Measurements from ENCODE around the gene PTH2R. TPM values are rescaled to one million over a fixed set of nuclear protein-coding genes. Genes with fewer than 3 reads are reported as not detected.

The PTH2R gene
- total and polyA plus RNA-seq, 2 experiments from 2014 or later: 0.18 to 0.38 TPM

DNA sequence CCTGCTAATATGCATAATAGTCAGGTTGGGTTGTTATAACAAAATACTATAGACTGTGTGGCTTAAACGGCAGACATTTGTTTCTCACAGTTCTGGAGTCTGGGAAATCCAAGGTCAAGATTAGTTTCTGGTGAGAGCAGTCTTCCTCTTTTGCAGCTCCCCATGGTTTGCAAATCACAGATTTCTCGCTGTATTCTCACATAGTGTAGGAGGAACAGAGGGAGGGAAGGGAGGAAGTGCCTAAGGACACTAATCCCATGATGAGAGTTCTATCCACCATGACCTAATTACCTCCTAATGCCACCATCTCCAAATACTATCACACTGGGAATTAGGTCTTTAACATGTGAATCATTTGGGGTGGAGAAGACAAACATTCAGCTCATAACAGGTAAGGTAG lies 20.1 kb upstream of the PTH2R start (continued):
- TF ChIP-seq, protein P1, sequence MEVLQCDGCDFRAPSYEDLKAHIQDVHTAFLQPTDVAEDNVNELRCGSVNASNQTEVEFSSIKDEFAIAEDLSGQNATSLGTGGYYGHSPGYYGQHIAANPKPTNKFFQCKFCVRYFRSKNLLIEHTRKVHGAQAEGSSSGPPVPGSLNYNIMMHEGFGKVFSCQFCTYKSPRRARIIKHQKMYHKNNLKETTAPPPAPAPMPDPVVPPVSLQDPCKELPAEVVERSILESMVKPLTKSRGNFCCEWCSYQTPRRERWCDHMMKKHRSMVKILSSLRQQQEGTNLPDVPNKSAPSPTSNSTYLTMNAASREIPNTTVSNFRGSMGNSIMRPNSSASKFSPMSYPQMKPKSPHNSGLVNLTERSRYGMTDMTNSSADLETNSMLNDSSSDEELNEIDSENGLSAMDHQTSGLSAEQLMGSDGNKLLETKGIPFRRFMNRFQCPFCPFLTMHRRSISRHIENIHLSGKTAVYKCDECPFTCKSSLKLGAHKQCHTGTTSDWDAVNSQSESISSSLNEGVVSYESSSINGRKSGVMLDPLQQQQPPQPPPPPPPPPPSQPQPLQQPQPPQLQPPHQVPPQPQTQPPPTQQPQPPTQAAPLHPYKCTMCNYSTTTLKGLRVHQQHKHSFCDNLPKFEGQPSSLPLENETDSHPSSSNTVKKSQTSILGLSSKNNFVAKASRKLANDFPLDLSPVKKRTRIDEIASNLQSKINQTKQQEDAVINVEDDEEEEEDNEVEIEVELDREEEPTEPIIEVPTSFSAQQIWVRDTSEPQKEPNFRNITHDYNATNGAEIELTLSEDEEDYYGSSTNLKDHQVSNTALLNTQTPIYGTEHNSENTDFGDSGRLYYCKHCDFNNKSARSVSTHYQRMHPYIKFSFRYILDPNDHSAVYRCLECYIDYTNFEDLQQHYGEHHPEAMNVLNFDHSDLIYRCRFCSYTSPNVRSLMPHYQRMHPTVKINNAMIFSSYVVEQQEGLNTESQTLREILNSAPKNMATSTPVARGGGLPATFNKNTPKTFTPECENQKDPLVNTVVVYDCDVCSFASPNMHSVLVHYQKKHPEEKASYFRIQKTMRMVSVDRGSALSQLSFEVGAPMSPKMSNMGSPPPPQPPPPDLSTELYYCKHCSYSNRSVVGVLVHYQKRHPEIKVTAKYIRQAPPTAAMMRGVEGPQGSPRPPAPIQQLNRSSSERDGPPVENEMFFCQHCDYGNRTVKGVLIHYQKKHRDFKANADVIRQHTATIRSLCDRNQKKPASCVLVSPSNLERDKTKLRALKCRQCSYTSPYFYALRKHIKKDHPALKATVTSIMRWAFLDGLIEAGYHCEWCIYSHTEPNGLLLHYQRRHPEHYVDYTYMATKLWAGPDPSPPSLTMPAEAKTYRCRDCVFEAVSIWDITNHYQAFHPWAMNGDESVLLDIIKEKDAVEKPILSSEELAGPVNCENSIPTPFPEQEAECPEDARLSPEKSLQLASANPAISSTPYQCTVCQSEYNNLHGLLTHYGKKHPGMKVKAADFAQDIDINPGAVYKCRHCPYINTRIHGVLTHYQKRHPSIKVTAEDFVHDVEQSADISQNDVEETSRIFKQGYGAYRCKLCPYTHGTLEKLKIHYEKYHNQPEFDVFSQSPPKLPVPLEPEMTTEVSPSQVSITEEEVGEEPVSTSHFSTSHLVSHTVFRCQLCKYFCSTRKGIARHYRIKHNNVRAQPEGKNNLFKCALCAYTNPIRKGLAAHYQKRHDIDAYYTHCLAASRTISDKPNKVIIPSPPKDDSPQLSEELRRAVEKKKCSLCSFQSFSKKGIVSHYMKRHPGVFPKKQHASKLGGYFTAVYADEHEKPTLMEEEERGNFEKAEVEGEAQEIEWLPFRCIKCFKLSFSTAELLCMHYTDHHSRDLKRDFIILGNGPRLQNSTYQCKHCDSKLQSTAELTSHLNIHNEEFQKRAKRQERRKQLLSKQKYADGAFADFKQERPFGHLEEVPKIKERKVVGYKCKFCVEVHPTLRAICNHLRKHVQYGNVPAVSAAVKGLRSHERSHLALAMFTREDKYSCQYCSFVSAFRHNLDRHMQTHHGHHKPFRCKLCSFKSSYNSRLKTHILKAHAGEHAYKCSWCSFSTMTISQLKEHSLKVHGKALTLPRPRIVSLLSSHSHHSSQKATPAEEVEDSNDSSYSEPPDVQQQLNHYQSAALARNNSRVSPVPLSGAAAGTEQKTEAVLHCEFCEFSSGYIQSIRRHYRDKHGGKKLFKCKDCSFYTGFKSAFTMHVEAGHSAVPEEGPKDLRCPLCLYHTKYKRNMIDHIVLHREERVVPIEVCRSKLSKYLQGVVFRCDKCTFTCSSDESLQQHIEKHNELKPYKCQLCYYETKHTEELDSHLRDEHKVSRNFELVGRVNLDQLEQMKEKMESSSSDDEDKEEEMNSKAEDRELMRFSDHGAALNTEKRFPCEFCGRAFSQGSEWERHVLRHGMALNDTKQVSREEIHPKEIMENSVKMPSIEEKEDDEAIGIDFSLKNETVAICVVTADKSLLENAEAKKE (CRISPR knock-in tag; IDR thresholded peaks at IDR 0.05): no peak
- TF ChIP-seq ZNF114 (CRISPR knock-in tag; IDR thresholded peaks at IDR 0.05) (no peak), CTCF (conservative IDR thresholded peaks at IDR 0.05; ENCODE audit: low read depth in 2 of 2) (no peak), NANOG (IDR thresholded peaks at IDR 0.05; ENCODE audit: borderline replicate concordance) (no peak), JUNB (IDR thresholded peaks at IDR 0.05; ENCODE audit: unreplicated experiment) (no peak), ZNF331 (CRISPR knock-in tag; IDR thresholded peaks at IDR 0.05; ENCODE audit: low read depth) (no peak)

GRCh38 chr2:208389940-208390339 lies 16.7 kb upstream of the PTH2R start:
- no peaks in the 10 kb centered on the region for H3F3A ChIP-seq (replicated peaks; ENCODE audit: low read depth)
- H3K79me2 ChIP-seq (replicated peaks; ENCODE audit: insufficient read depth): no peaks in the 10 kb centered on the region
- no peak overlapping the region for H3K4me3 Mint-ChIP-seq
- no peaks in the 10 kb centered on the region for H4K20me1 ChIP-seq (replicated peaks; ENCODE audit: insufficient read depth)
- no peaks in the 10 kb centered on the region for H3K27me3 ChIP-seq (ENCODE audit: insufficient read depth)
- no peaks in the 10 kb centered on the region for H3K4me1 Mint-ChIP-seq
- no peak overlapping the region for H2AFZ ChIP-seq
- no peak overlapping the region for H3K27ac ChIP-seq (ENCODE audit: low read depth)
- no peak overlapping the region for H3K27ac Mint-ChIP-seq
- no peak overlapping the region for H3K4me3 ChIP-seq
- no peaks in the 10 kb centered on the region for H3K9me2 ChIP-seq (ENCODE audit: insufficient read depth)
- no peaks in the 10 kb centered on the region for H3K27me3 Mint-ChIP-seq (ENCODE audit: insufficient read depth, low read depth, poor library complexity)
- no peak overlapping the region for H3K4me2 ChIP-seq
- H3K4me1 ChIP-seq (ENCODE audit: insufficient read depth): no peaks in the 10 kb centered on the region
- no peak for DNase-seq (ENCODE audit: low spot score)
- ATAC-seq: no peak
- 0 out of 2 replicates have a peak, but pooled peaks cover 4% of the 10 kb centered on the region for H3K36me3 ChIP-seq (ENCODE audit: insufficient read depth)
- H3K36me3 Mint-ChIP-seq (ENCODE audit: low read depth): peaks cover 14% of the 10 kb centered on the region
- H3K9me3 Mint-ChIP-seq: peaks cover 25% of the 10 kb centered on the region
- TF ChIP-seq EZH2phosphoT487 (IDR thresholded peaks at IDR 0.05; ENCODE audit: unreplicated experiment): no peak
- no peak for TF ChIP-seq STAT1 (IDR thresholded peaks at IDR 0.05; ENCODE audit: unreplicated experiment)
- no peak for TF ChIP-seq POLR2AphosphoS5 (IDR thresholded peaks at IDR 0.05; ENCODE audit: low read depth)
- no peak for TF ChIP-seq ZNF331 (CRISPR knock-in tag; IDR thresholded peaks at IDR 0.05; ENCODE audit: low read depth)

All from GM23338 (cell line).